GM21367 (cell line): ENCODE data around the gene PCDHGA5.
"Not testable (repeated sequence)": the region's sequence is repeated elsewhere in the genome, so short reads cannot be mapped to it uniquely, and the experiment has no call there.

Experiments used
- ATAC-seq: cut with Tn5 transposase; IDR thresholded peaks from one replicate; pipeline ENCODE4 v1.9.1; 2021; ENCODE audit not compliant: unreplicated experiment

The PCDHGA5 gene

DNA sequence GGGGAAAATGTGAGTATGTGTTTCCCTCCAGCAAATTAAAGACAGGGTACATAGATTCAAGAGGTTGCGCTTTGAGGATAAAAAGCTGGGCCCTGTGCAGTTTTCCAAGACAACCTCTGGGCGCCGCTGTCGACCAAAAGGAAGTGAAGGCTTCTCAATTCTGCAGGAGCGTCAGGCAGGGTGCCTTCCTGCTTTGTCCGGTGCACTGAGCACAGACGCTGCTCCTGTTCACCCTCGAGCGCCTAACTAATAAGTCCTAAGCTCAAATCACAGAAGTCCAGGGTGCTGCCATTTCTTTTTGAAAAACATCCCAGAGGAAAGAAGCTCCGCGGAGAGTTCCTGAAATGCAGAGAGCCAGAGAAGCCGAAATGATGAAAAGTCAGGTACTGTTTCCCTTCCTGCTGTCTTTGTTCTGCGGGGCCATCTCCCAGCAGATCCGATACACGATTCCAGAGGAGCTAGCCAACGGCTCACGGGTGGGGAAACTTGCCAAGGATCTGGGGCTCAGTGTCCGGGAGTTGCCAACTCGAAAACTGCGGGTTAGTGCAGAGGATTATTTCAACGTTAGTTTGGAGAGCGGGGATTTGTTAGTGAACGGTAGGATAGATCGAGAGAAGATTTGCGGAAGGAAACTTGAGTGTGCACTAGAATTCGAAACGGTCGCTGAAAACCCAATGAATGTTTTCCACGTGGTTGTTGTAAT, 13.9 kb upstream of the PCDHGA5 start, which contains the start of gene PCDHGB1:
Gene PCDHGB1 (plus strand): TSS at position 183 of the 703 bp plus-strand sequence. CDS start 162 bp downstream, at position 345.
- ATAC-seq, result peak; percentile 83

GRCh38 chr5:141351591-141351990, 12.4 kb upstream of the PCDHGA5 start:
- ATAC-seq, result no peak

- no peak for ATAC-seq
Observed at GRCh38 chr5:141354900-141355469, 9.0 kb upstream of the PCDHGA5 start, which contains the start of gene PCDHGA4. TSS of gene PCDHGA4 (plus strand) at chr5:141355021. CDS start at chr5:141355108, 87 bp downstream.

DNA sequence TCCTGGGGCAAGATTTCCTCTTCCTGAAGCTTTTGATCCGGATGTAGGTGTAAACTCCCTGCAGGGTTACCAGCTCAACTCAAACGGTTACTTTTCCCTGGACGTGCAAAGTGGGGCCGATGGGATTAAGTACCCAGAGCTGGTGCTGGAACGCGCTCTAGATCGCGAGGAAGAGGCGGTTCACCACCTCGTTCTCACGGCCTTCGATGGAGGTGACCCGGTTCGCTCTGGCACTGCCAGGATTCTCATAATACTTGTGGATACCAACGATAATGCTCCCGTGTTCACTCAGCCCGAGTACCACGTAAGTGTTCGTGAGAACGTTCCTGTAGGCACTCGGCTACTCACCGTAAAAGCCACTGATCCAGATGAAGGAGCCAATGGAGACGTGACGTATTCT, 8.3 kb upstream of the PCDHGA5 start:
- ATAC-seq, result no peak

GRCh38 chr5:141356133-141356532, 7.8 kb upstream of the PCDHGA5 start:
- no peak for ATAC-seq

GRCh38 chr5:141356950-141357349, 7.0 kb upstream of the PCDHGA5 start:
- ATAC-seq, result no peak

DNA sequence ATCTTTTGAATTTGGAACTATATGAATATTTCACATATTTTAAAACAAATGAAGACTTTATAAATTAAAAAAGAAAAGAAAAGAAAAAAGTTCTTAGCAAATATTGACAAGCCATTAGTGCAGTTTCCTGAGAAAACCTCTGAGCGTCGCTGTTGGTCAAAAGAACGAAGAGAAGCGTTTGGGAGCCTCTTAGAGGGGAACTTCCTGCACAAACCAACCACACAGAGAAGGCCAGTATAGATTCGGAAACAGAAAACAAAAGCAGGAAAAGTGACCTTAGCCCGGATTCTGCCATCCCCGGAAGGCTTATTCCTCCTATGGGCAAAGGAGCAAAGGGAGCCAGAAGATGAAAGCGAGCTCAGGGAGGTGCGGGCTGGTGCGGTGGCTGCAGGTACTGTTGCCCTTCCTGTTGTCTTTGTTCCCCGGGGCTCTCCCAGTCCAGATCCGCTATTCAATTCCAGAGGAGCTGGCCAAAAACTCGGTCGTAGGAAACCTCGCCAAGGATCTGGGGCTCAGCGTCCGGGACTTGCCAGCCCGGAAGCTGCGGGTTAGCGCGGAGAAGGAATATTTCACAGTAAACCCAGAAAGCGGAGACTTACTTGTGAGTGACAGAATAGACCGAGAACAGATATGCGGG, 4.1 kb upstream of the PCDHGA5 start, which contains the start of gene PCDHGB2:
Gene PCDHGB2 (plus strand): TSS at position 205 of the 637 bp plus-strand sequence. CDS start 142 bp downstream, at position 347.
- ATAC-seq, result no peak

- ATAC-seq, result no peak
Observed at GRCh38 chr5:141360685-141361084, 3.3 kb upstream of the PCDHGA5 start.

DNA sequence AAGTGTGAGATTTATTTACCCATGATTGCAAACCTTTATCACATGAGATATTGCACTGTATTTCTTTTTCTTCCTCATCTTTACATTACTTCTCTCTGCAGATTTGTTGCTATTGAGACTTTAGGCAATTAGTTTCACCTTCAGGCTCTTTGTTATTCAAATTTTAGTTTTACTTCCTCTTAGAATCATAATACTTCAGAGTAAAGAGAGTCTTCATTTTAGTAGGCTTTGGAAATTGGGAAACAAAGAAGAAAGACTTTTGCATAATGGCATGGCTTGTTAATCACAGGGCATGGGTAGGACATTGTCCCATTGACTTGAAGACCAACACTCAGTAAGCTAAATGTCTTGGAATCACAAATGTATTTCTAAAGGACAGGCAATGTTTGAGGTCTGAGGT, 1.2 kb upstream of the PCDHGA5 start:
- ATAC-seq, result no peak

DNA sequence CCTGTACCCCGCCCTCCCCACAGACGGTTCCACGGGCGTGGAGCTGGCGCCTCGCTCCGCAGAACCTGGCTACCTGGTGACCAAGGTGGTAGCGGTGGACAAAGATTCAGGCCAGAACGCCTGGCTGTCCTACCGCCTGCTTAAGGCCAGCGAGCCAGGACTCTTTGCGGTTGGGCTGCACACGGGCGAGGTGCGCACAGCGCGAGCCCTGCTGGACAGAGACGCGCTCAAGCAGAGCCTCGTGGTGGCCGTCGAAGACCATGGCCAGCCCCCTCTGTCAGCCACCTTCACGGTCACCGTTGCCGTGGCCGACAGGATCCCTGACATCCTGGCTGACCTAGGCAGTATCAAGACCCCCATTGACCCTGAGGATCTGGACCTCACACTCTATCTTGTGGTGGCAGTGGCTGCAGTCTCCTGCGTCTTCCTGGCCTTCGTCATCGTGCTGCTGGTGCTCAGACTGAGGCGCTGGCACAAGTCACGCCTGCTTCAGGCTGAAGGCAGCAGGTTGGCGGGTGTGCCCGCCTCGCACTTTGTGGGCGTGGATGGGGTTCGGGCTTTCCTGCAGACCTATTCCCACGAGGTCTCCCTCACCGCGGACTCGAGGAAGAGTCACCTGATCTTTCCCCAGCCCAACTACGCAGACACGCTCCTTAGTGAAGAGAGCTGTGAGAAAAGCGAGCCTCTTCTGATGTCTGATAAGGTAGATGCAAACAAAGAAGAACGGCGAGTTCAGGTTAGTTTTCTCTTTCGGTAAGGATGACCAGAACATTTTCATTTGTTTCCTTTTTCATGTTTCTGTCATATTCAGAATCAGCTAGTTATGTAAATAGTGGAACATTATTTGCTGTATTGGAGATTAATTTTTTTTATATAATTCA, 2.3 kb downstream of the PCDHGA5 start:
- no peak for ATAC-seq

GRCh38 chr5:141369994-141370848, 6.3 kb downstream of the PCDHGA5 start, which contains the start of gene PCDHGB3:
TSS of gene PCDHGB3 (plus strand) at chr5:141370242. CDS start at chr5:141370395, 153 bp downstream.
- peak; percentile 91 for ATAC-seq

- ATAC-seq, result no peak
Observed at GRCh38 chr5:141371572-141372475, 7.9 kb downstream of the PCDHGA5 start.

- ATAC-seq, result no peak
Observed at GRCh38 chr5:141373673-141374317, 9.8 kb downstream of the PCDHGA5 start, which contains the start of gene PCDHGA6. TSS of gene PCDHGA6 (plus strand) at chr5:141373891. CDS start at chr5:141374084, 193 bp downstream.

DNA sequence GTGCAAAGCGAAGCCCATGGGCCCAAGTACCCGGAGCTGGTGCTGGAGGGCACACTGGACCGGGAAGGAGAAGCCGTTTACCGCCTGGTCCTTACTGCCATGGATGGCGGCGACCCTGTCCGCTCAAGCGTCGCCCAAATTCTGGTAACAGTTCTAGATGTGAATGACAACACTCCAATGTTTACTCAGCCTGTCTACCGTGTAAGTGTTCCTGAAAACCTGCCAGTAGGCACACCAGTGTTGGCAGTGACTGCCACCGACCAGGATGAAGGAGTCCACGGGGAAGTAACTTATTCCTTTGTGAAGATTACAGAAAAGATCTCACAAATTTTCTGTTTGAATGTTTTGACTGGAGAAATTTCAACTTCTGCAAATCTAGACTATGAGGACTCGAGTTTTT, 10.7 kb downstream of the PCDHGA5 start:
- ATAC-seq, result no peak

DNA sequence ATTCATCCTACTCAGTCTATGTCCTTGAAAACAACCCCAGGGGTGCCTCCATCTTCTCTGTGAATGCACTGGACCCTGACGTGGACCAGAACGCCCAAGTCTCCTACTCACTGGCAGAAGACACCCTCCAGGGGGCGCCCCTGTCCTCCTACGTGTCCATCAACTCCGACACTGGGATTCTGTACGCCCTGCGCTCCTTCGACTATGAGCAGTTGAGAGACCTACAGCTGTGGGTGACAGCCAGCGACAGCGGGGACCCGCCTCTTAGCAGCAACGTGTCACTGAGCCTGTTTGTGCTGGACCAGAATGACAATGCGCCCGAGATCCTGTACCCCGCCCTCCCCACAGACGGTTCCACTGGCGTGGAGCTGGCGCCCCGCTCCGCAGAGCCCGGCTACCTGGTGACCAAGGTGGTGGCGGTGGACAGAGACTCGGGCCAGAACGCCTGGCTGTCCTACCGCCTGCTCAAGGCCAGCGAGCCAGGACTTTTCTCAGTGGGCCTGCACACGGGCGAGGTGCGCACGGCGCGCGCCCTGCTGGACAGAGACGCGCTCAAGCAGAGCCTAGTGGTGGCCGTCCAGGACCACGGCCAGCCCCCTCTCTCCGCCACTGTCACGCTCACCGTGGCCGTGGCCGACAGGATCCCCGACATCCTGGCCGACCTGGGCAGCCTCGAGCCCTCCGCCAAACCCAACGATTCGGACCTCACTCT, 11.6 kb downstream of the PCDHGA5 start:
- not testable (repeated sequence) for ATAC-seq

DNA sequence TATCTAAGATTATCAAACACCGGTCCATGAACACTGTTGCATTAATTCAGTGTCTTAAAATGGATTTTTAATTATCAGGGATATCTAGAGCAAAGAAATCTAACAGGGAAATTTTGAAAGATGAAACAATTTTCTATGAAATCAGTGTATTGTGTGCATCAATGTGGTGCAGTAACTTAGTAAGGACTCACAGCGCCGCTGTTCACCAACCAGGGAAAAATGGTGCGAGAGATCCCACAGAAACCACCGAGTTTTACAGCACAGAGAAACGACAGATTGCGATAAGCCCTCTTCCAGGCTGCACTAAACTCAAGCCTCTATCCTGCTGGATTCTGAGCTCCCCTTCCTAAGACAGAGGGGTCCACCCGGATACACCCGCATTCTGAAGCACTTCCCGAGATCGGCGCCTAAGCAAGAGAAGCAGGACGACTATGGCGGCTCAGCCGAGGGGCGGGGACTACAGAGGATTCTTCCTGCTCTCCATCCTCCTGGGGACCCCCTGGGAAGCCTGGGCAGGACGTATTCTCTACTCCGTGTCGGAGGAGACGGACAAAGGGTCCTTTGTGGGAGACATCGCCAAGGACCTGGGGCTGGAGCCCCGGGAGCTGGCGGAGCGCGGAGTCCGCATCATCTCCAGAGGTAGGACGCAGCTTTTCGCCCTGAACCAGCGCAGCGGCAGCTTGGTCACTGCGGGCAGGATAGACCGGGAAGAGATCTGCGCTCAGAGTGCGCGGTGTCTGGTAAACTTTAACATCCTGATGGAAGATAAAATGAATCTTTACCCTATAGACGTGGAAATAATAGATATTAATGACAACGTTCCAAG, 18.7 kb downstream of the PCDHGA5 start, which contains the start of gene PCDHGA7:
Gene PCDHGA7 (plus strand): TSS at position 274 of the 826 bp plus-strand sequence. CDS start 158 bp downstream, at position 432.
- no peak for ATAC-seq

DNA sequence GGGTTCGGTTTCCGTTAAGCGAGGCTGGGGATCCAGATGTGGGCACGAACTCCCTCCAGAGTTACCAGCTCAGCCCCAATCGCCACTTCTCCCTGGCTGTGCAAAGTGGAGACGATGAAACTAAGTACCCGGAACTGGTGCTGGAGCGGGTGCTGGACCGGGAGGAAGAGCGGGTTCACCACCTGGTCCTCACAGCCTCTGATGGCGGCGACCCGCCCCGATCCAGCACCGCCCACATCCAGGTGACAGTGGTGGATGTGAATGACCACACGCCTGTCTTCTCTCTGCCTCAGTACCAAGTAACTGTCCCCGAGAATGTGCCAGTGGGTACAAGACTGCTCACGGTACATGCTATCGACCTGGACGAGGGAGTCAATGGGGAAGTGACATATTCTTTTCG, 19.4 kb downstream of the PCDHGA5 start:
- no peak for ATAC-seq
